NCI-H774 (cell line): ENCODE measurements around the gene KIF21B.
"Not testable (repeated sequence)": the region's sequence is repeated elsewhere in the genome, so short reads cannot be mapped to it uniquely, and the experiment has no call there.

ENCODE experiments used
- DNase-seq: peaks from one replicate; lab custom pipeline; 2025; lab: John Stamatoyannopoulos, UW

The KIF21B gene

DNA sequence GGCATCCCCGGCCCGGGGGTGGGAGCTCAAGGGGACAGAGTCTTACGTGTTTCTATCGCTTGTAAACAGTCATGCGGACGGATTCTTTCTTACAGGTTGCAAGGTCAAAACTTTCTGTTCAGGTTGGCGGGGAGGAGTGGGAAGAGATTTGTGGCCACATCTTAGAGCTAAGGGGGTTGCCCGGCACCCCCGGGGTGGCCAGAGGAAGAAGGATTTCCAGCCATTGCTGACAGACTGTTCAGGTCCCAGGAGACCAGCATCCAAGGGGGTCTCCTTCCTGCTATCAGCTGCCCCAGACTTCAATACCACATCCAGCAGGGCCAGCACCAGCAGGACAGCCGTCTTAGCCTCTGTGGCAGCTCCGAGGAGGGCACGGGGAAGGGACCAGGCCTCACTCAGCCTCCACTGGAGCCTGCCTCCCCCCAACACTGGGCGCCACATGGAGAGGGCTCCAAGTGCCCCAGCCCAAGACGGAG lies 52.0 kb downstream of the KIF21B start:
- DNase-seq, result no peak

DNA sequence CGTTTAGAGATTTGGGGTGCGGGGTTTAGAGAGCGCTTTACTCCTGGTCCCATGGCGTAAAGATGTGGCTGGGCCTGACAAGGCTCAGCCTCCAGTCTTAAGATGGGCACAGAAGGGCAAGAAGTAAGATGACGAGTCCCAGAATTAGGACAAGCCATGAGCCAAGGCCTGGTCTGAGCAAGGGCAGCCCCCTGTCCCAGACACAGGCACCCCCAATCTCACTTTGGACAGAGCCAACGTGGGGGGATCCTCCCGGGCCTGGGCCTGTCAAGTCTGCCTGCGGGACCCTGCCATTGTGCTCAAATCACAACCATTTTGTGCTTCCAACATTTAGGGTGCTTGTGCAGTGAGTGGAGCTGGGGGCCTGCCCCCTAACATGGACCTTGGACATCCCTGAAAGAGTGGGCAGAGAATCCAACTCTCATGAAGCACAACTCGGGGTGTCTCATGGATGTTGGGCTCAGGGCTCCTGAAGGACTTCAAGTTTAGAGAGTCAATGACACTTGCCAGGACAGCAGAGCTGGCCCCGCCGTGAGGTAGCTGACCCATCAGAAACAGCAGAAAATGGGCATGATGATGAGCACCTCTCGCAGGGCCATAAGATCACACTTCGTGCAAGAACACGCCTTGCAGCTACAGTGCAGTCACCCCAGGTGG lies 52.6 kb downstream of the KIF21B start:
- DNase-seq, result no peak

DNA sequence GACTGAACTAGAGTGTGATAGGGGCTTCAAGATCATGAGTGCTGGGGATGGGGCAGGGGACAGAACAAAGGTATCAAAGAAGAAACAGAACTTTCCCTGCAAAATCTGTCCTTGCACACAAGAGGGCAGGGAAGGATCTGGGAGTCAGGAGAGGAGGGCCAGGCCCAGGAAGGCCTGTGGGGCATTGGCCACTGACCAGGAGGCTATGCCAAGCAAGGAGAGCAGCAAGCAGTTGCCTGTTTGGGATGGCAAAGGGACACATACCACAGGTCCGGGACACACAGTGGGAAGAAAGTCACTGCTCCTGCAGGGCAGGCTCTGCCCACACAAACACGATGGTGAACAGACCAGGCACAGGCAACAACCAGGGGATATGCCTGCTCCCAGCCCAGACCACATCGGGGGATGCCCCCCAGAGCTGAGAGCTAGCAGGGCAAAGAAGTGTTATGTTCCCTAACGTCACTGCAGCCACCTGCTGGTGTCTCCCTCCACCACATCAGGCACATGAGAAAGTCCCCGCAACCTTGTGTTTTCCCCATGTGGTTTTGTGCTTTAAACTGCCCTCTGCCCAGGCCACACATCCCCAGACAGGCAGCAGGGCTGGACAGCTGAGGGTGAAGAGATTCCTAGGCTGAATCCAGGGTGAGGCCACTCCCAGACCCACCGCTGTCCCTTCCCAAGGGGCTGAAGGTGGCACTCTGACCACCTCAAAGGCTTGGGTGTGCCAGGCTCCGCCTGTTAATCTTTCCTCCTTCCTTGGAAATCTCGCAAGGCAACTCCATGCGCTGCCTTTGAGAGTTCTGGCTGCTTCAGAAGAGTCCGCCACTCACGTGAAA lies 53.6 kb downstream of the KIF21B start:
- DNase-seq, result no peak

DNA sequence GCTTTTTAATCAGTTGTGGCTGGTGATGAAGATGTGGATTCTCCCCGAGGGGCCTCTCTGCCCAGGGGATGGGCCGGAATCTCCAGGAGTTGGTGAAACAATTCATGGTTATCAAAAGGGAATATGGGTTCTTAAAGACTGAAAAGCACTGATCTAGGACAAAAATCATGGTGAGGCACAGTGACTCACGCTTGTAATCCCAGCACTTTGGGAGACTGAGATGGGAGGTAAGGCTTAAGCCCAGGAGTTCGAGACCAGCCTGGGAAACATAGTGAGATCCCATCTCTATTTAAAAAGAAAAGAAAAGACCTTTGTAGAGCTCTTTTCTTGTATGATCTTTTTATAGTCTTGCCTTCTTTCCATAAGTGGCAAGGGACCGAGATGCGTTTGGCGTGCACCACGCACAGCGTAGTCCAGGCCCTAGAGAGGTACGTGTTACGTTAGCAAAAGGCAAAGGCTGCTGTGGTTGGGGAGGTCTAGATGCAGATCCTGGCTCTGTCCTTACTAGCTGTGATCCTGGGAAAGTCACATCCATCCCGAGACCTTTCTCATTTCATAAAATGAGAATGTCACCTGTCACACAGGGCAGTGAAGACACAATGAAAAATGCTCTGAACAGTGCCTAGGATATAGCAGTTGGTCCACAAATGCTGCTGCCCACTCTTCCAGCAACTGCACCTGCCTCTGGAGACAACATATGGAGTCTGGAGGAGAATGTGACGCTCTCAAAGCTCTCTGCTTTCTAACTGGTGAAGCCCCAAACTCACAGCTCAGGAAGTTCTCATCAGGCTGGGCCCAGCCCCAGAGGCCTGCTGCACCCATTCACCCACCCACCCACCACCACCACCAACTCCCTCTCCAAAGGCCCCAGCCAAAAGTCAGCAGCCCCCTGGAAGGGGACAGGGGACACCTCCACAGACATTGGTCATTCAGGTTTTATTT lies 54.8 kb downstream of the KIF21B start:
- no peak for DNase-seq

DNA sequence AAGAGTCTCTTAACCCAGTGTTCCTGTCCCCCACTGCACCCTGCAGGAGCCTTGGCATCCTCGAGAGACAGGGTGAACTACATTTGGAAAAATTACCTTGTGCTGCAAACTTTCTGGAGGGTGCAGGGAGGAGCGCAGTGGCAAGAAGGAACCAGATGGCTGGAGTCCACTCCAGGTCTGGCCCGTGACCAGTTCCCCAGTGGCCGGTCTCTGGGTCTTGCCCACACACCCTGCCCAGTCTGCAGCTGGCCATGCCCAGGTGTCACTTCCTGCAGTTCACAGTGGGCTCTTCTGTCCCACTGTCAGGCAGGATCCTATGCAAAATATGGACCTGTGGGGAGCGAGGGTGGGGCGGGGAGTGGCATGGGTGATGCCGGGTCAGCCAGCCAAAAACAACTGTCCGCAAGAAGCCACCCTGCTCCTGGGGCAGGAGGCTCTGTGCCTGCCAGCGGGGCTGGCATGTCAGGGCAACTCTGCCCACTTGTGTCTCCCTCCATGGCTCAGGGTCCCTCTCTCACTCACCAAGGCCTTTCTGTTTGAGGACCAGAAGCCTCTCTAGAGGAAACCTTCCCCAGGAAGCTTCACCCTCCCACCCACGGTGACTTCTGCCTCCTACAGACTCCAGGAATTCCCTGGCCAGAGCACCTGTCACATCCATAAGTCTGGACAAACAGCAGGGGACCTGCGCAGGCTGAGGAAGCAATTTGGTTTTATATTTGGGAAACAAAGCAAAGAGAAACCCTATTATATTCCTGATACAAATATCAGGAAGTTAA lies 55.6 kb downstream of the KIF21B start:
- DNase-seq, result no peak

DNA sequence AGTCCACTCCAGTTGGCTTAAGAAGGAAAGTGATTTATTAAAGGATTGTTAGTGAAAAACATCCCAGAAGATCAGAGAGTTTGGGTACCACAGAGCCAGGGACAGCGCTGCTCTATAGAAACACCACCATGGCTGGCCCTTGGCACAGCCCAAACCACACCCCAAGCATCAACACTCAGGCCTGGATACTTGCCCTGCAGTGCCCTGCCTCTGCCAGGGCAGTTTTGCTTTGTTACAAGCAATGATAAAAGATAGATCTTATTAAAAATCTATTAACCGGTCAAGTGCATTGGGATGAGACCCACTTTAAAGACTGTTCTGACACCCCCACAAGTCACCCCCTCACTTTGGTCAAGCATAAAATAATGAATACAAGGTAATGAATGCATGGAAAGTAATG lies 56.6 kb downstream of the KIF21B start:
- no peak for DNase-seq

DNA sequence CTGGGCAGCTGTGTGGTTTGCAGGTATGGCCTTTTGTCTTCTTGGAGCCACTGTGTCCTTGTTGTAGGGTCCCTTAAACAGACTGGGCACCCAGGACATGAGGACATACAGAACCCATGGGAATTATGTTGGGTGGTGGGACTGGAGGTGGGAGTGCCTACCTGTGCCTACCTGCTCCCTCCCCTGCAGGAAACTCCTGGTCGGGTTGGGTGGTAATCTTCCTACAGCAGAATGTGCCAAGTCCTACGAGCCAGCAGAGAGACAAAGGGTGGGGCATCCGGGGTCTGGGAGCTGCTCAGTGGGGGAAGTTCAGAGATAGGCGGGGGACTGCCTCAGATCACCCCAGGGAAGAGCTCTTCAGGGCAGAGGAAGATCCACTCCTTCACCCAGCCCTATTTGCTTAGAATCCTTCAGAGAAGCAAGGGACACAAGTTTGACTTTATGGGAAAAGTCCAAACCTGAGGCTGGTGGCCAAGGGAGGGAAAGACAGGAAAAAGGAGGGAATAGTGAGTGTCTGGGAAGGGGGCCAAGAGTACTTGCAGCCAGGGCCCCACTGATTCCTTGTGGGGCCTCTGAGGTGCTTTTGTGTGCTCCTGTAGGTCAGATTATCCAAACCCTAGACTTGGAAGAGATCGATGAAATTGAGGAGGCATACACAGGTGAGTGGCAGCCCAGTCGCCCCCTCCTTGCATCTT lies 58.3 kb downstream of the KIF21B start:
- no peak for DNase-seq

DNA sequence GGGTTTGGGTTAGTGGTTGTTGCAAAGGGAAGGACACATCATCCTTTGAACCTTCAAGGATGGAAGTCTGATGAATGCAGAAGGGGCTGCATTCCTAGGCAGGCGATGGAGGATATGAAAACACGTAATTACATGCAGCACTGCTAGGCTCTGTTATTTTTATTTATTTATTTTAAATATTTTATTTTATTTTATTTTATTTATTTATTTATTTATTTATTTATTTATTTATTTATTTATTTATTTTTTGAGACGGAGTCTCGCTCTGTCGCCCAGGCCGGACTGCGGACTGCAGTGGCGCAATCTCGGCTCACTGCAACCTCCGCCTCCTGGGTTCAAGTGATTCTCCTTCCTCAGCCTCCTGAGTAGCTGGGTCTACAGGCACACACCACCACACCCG lies 59.6 kb downstream of the KIF21B start:
- DNase-seq, result not testable (repeated sequence)

DNA sequence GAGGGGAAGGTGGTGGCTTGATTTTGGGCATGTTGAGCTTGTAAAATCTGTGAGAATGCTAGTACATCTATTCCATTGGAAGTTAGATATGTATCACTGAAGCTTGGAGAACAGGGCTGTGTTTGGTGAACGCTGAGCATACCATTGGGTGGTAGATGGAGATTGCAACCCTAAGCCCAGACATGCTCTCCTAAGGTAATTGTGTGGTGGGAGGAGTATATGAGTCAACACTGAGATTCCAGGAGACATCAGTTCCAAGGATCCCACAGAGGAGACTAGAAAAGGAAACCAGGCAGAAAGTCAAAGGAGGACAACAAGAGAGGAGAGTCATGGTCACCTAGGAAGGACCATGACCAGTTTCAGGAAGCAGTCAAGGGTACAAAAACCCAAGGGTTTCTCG lies 60.4 kb downstream of the KIF21B start:
- DNase-seq, result no peak

DNA sequence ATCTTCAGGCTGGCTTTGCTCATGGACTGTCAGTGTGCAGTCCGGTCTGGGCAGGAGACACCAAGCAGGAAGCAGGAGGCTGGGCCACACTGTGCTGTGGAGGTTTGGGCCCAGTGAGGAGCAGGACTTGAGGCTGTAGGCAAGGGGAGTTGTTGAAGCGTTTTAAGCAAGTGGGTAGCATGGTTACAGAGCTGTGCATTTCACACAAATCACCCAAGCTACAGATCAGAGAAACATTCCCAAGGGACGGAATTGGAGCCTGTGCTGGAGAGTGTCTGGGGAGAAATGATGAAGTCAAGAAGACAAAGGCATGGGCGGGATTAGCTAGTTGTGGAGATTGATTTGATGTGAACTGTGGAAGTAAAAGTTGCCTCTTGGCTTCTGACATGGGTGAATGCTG lies 60.9 kb downstream of the KIF21B start:
- no peak for DNase-seq

DNA sequence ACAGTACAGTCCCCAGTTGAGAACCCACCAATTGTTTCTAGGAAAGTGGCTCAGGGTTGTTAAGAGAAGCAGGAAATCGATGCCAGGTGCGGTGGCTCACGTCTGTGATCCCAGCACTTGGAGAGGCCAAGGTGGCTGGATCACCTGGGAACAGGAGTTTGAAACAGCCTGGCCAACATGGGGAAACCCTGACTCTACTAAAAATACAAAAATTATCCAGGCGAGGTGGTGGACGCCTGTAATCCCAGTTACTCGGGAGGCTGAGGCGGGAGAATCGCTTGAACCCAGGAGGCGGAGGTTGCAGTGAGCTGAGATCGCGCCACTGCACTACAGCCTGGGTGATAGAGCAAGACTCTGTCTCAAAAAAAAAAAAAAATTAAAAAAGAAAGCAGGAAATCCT lies 61.4 kb downstream of the KIF21B start:
- not testable (repeated sequence) for DNase-seq

DNA sequence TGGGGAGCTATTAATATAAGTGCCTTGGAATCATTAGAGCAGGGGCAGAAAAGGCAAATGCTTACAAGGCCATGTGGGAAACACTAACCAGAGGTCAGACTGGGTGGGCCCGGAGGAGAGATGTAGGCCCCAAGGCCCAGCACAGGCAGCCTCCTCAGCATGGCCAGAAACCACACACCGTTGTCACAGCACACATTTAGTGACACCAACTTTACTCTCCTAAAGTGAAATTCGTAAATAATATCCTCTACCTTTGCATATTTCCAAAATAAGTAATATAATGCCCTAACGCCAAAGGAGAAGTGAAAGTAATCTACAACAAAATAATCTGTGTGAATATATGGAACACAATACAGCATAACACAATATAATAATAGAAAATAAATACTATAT lies 62.6 kb downstream of the KIF21B start:
- DNase-seq, result no peak

DNA sequence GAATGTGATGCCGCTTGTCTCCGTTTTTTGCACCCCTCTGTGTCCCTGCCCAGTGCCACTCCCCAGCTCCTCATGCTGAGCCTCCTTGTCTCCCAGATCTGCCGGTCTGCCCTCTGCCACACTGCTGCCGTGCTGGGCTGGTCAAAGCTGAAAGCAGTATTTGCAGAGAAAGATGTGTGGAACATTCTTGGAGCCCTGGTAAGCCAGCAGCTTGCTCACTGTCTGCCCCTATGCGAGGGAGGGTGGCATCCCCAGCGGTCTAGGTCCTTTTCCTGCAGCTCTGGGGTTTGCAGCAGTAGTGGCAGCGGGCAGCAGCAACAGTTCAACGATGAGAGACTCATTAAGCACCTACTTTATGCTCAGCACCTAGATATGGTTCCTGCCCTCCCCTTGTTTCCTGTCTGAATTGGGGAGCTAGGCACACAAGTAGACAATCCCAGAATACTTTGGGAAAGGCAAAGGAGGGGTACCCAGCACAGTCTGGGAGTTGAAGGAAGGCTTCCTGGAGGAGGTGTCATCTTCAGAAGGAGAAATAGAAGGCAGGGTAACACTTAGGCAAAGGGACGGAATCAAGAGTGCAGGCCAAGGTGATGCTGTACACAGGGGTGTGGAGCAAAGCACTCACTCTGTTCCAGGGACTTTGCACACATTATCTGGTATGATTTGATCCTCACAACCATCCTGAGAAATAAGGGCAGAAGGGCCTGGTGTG lies 63.1 kb downstream of the KIF21B start:
- DNase-seq, result no peak

DNA sequence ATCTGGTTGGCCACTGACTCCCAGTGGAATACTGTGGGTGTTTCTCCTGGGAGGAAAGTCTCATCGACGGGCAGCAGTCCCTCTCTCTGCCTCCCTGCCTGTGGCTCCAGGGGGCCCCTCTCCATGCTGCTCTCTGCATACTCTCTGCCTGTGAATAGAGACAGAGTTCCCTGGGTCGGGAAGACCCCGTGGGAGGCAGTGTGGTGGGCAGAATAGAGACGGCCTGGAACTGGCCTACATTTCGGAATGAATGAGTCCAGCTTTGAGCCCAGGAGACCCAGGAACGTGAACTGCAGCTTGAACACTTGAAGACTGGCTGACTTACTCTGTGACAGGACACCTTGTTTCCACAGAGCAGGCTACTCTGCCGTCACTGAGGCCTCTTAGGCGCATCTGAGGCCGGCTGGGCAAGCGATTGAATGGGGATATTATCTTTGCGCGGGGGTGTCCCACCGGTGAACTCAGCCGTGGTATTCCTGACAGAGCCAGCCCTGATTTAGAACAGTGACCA lies 64.0 kb downstream of the KIF21B start:
- no peak for DNase-seq

DNA sequence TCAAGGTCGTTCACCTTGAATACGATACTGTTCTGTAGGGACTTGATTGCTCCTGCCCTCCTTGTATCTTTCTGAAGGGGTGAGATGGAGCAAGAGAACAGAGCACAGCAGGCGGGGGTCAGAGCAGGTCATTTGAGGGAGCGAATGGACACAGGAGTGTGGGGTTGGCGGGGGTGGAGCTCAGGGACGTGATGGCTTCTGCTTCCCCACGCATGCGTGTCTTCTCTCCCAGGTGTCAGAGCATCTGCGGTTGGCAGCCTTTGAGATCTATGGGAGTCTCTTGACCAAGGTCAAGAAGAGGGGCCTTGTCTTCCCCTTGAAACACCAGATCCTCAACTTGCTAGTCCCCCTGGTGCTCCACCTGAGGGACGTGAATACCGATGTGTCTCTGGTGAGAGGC lies 64.9 kb downstream of the KIF21B start:
- no peak for DNase-seq

DNA sequence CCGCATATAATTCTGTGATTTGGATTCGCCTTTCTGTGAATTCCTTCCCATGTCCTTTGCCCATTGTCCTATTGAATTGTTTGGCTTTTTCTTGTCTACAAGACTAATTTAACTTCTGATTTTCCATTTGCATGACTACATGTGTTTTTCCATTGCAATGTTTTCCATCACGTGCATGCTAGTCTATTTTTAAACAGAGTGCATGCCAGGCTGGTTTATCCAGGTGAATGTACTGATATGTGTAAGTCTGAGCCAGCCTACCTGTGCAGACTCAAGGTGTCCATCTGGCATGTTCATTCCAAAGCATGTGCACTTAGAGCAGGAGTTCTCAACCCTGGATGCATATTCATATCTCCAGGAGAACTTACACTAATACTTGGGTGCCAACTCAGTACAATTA lies 69.1 kb downstream of the KIF21B start:
- DNase-seq, result no peak

DNA sequence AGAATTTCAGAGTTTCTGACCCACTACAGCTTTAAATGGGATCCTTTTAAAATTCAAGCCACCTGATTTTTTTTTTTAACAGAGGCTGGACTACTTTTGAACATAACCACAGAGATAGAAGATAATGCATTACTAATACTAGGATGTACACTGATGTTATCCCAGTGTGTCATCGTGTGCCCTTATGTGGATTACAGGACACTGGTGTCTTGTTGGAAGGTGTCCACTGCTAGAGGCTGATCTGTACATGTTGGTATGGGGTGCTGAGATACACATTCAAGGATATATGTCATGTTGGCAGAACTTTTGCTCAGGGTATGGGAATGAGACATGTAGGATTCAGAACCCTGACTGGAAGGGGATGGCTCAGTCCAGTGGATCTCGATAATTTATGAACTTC lies 72.5 kb downstream of the KIF21B start:
- DNase-seq, result no peak

DNA sequence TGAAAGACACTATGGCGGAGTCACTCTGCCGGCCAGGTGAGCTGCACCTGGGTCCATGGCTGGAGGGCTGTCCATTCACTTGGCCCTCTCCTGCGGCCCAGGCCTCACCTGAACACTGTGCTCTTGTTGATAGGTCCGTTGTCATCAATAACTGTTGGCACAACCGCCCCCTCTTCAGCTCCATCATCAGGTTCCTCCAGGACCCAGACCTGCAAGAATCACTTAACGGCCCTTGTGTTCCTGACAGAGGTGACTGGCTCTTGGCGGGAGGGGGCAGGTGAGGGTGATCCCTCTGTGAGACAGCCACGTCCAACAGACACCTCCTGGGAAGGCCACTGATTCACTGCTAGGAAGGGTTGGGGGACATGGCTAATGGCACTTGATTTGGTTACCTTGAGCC lies 73.9 kb downstream of the KIF21B start:
- DNase-seq, result no peak

DNA sequence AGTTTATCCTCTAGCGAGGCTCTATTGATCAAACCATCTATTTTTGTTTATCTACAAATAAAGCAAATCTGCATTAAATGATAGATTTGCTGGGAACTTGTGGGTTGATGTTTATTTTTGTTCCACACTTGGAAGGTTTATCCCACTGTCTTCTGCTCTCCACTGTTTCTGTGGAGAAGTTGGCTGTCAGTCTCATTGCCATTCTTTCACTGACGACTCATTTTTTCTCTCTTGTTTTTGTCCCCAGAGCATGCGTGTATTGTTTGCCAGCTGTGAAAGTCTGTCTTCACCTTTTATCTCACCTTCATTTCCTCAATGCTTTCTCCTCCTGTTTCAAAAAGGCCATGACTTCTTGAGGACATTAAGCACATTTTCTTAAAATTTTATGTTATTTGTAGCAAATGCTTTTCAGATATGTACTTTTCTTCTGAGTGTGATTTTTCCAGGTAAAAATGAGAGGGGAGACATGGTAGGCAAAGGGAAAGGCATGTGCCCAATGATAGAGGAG lies 76.4 kb downstream of the KIF21B start:
- no peak for DNase-seq

DNA sequence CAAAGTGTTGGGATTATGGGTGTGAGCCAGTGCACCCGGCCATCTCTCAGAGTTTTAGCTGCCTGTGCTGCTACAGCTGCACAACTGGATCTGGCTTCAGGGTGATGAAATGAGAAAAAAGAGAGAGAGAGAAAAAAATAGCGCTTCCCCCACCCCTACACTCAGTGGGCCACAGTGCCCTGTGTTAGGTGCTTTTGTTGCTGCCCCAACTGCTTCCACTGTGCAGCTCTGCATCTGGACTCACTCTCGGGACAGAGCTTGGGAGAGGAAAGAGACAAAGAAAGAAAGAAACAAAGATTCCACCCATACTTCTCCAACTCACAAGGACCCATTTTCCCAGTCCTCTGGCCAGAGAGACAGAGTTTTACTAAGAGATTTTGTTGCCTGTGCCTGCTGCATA lies 78.4 kb downstream of the KIF21B start:
- no peak for DNase-seq
